22Rv1 (cell line): ENCODE measurements around the gene MBIP.
"Not testable (repeated sequence)": the region's sequence is repeated elsewhere in the genome, so short reads cannot be mapped to it uniquely, and the experiment has no call there.

Experiments used
- H3K27ac ChIP-seq: fragments of 450-650 bp; 2 replicates; pipeline ENCODE4 v1.5.1; 2017
- CTCF ChIP-seq: fragments of 450-650 bp; IDR thresholded peaks from 2 replicates; pipeline ENCODE4 v1.5.1; 2017; ENCODE audit warnings: mild to moderate bottlenecking
- ZFX ChIP-seq: fragments of 450-650 bp; IDR thresholded peaks from 2 replicates; pipeline ENCODE4 v1.6.1; 2017; ENCODE audit warnings: antibody characterized with exemption, borderline replicate concordance

The MBIP gene

GRCh38 chr14:36356862-36357261, 36.4 kb upstream of the MBIP start:
- no peak overlapping the region for H3K27ac ChIP-seq
- no peak for TF ChIP-seq ZFX
- no peak for TF ChIP-seq CTCF

GRCh38 chr14:36346052-36346451, 25.6 kb upstream of the MBIP start:
- H3K27ac ChIP-seq, result no peak overlapping the region
- TF ChIP-seq CTCF, result no peak
- TF ChIP-seq ZFX, result no peak

GRCh38 chr14:36344211-36344610, 23.8 kb upstream of the MBIP start:
- TF ChIP-seq ZFX (no peak), CTCF (no peak)
- H3K27ac ChIP-seq, result no peak overlapping the region

GRCh38 chr14:36341811-36342210, 21.4 kb upstream of the MBIP start:
- not testable (repeated sequence) for H3K27ac ChIP-seq

- H3K27ac ChIP-seq, result no peak overlapping the region
- TF ChIP-seq CTCF (no peak), ZFX (no peak)
These were observed 19.9 kb upstream of the MBIP start for GRCh38 chr14:36340276-36340890.

GRCh38 chr14:36339816-36340215, 19.4 kb upstream of the MBIP start:
- H3K27ac ChIP-seq, result no peak overlapping the region
- no peak for TF ChIP-seq CTCF
- TF ChIP-seq ZFX, result no peak

- no peak overlapping the region for H3K27ac ChIP-seq
- TF ChIP-seq ZFX (no peak), CTCF (no peak)
These were observed 12.7 kb upstream of the MBIP start for GRCh38 chr14:36333119-36333518.

- H3K27ac ChIP-seq, result not testable (repeated sequence)
These were observed 7.1 kb upstream of the MBIP start for GRCh38 chr14:36327573-36327972.
